SK-N-SH (cell line): ENCODE results near the gene TIAM1. TPM values are rescaled to one million over a fixed set of nuclear protein-coding genes. Genes with fewer than 3 reads are reported as not detected.

Experiments
- CTCF ChIA-PET: fragments of 300-600, 350-600 bp; formaldehyde crosslinking; extraction: SDS; loops from one replicate; lab custom pipeline; 2021; lab: Yijun Ruan, JAX
- POLR2A ChIA-PET: fragments of 350-600 bp; sonication (Branson Sonifier 250); formaldehyde crosslinking; extraction: SDS; loops from one replicate; lab custom pipeline; 2020; ENCODE audit warnings: antibody characterized with exemption, inconsistent platforms; lab: Yijun Ruan, JAX
- DNase-seq: peaks from one replicate; pipeline ENCODE4 v3.0.0; 2012
- H2AFZ ChIP-seq: fragments of 200-600 bp; sonication (generic); 2 replicates; pipeline ENCODE4 v1.8.1; 2016; ENCODE audit warnings: antibody characterized with exemption, mild to moderate bottlenecking, low read depth
- H3F3A ChIP-seq: fragments of 200-600 bp; sonication (generic); replicated peaks from 2 replicates; pipeline ENCODE3; 2016; ENCODE audit warnings: antibody characterized with exemption, mild to moderate bottlenecking; ENCODE audit not compliant: insufficient read depth
- H3K27ac ChIP-seq, 2 experiments: fragments of 200-500 bp in 1 of 2; fragments of 200-600 bp in 1 of 2; sonication (Bioruptor generic) in 1 of 2; sonication (generic), shearing (Covaris generic) in 1 of 2; 2 replicates each; pipeline versions ENCODE4 v1.5.1 to v1.6.1; 2014 to 2016; ENCODE audit warnings: low read depth in 2 of 2, inconsistent platforms in 1 of 2, low read length in 1 of 2, mild to moderate bottlenecking in 1 of 2, mixed read lengths in 1 of 2
- H3K27me3 ChIP-seq: fragments of 200-600 bp; sonication (generic), shearing (Covaris generic); 2 replicates; pipeline ENCODE4 v1.6.1; 2016; ENCODE audit warnings: mixed run types; ENCODE audit not compliant: insufficient read depth
- H3K36me3 ChIP-seq, 2 experiments: fragments of 200-500 bp in 1 of 2; fragments of 200-600 bp in 1 of 2; sonication (Bioruptor generic) in 1 of 2; sonication (generic) in 1 of 2; replicated peaks in 1 of 2; 2 replicates each; pipeline versions ENCODE3 to v1.5.1; 2014 to 2016; ENCODE audit warnings: low read length in 1 of 2, mild to moderate bottlenecking in 1 of 2; ENCODE audit not compliant: insufficient read depth in 2 of 2, control insufficient read depth in 1 of 2
- H3K4me1 ChIP-seq, 2 experiments: fragments of 200-500 bp in 1 of 2; fragments of 200-600 bp in 1 of 2; sonication (Bioruptor generic) in 1 of 2; sonication (generic), shearing (Covaris generic) in 1 of 2; 2 replicates each; pipeline versions ENCODE4 v1.5.1 to v1.6.1; 2014 to 2016; ENCODE audit warnings: low read depth in 1 of 2, low read length in 1 of 2, mixed run types in 1 of 2; ENCODE audit not compliant: insufficient read depth in 2 of 2, control insufficient read depth in 1 of 2
- H3K4me2 ChIP-seq: fragments of 200-600 bp; sonication (generic), shearing (Covaris generic); 2 replicates; pipeline ENCODE4 v1.6.1; 2017; ENCODE audit warnings: mixed run types
- H3K4me3 ChIP-seq, 2 experiments: fragments of 200-500 bp in 1 of 2; fragments of 200-600 bp in 1 of 2; sonication (Bioruptor generic) in 1 of 2; sonication (generic), shearing (Covaris generic) in 1 of 2; 2 replicates each; pipeline versions ENCODE4 v1.5.1 to v1.8.1; 2014 to 2016; ENCODE audit warnings: low read depth in 2 of 2, inconsistent platforms in 1 of 2, low read length in 1 of 2, mild to moderate bottlenecking in 1 of 2, mixed read lengths in 1 of 2, moderate library complexity in 1 of 2
- H3K79me2 ChIP-seq: fragments of 200-600 bp; sonication (generic); 2 replicates; pipeline ENCODE4 v1.8.1; 2017; ENCODE audit warnings: mild to moderate bottlenecking; ENCODE audit not compliant: insufficient read depth
- H3K9ac ChIP-seq: fragments of 200-600 bp; sonication (generic); 2 replicates; pipeline ENCODE4 v1.6.1; 2017; ENCODE audit warnings: mixed run types
- H3K9me2 ChIP-seq: fragments of 200-600 bp; sonication (generic); 2 replicates; pipeline ENCODE4 v1.6.1; 2017; ENCODE audit warnings: mixed run types
- H3K9me3 ChIP-seq: fragments of 200-600 bp; sonication (generic); 2 replicates; pipeline ENCODE4 v1.6.1; 2017; ENCODE audit warnings: mixed run types, mild to moderate bottlenecking, moderate library complexity
- H4K20me1 ChIP-seq: fragments of 200-600 bp; sonication (generic); 2 replicates; pipeline ENCODE4 v1.6.1; 2017; ENCODE audit warnings: mild to moderate bottlenecking, mixed run types; ENCODE audit not compliant: insufficient read depth
- CTCF ChIP-seq: fragments of 200-600 bp; sonication (generic); IDR thresholded peaks from 2 replicates; pipeline ENCODE4 v1.6.1; 2017; ENCODE audit warnings: antibody characterized with exemption, mild to moderate bottlenecking, moderate library complexity
- EP300 ChIP-seq, 2 experiments: IDR thresholded peaks; 2 replicates each; pipeline versions ENCODE4 v1.4.0 to v1.6.1; 2012; ENCODE audit warnings: borderline replicate concordance in 1 of 2, low read depth in 1 of 2, low read length in 1 of 2
- FOSL2 ChIP-seq: IDR thresholded peaks from 2 replicates; pipeline ENCODE4 v1.4.0; 2012; ENCODE audit warnings: low read depth, mild to moderate bottlenecking, moderate library complexity, borderline replicate concordance
- JUND ChIP-seq: IDR thresholded peaks from 2 replicates; pipeline ENCODE4 v1.4.0; 2012
- MEF2A ChIP-seq: IDR thresholded peaks from 2 replicates; pipeline ENCODE4 v1.4.0; 2012; ENCODE audit warnings: low read depth, borderline replicate concordance
- POLR2AphosphoS5 ChIP-seq: IDR thresholded peaks from 2 replicates; pipeline ENCODE4 v1.6.1; 2012; ENCODE audit warnings: low read depth, low read length
- RAD21 ChIP-seq: IDR thresholded peaks from 2 replicates; pipeline ENCODE4 v1.6.1; 2012; ENCODE audit warnings: mild to moderate bottlenecking, low read length
- RCOR1 ChIP-seq: fragments of 150-350 bp; IDR thresholded peaks from 2 replicates; pipeline ENCODE4 v1.6.1; 2017; ENCODE audit warnings: antibody characterized with exemption, low read length
- RFX5 ChIP-seq: IDR thresholded peaks from 2 replicates; pipeline ENCODE4 v1.6.1; 2012; ENCODE audit warnings: mild to moderate bottlenecking, improper control_type of control experiment, low read length
- SIN3A ChIP-seq: IDR thresholded peaks from 2 replicates; pipeline ENCODE4 v1.6.1; 2012; ENCODE audit warnings: low read depth, mild to moderate bottlenecking, low read length, moderate library complexity, borderline replicate concordance
- SMC3 ChIP-seq: IDR thresholded peaks from 2 replicates; pipeline ENCODE4 v1.6.1; 2012; ENCODE audit warnings: low read depth, low read length, improper control_type of control experiment
- TAF1 ChIP-seq: IDR thresholded peaks from 2 replicates; pipeline ENCODE4 v1.6.1; 2012; ENCODE audit warnings: low read depth, mild to moderate bottlenecking, low read length, moderate library complexity, borderline replicate concordance
- WGBS: methylation state at CpG from one replicate; pipeline ENCODE4 v1.1.6; 2017; ENCODE audit warnings: low lambda C conversion rate; 5-methylcytosine and 5-hydroxymethylcytosine counted together
- polyA plus RNA-seq, 3 experiments: library from polyadenylated mRNA; depleted of rRNA; stranded (reverse); fragments of >200 nt; gene quantifications; 2 replicates each; pipeline ENCODE4 v1.2.3, GENCODE V29; 2012

Gene TIAM1
- polyA plus RNA-seq, 1 of the 3 experiments (the other 2 are of a cell fraction), result 1.7 TPM

- Histone ChIP-seq H3K4me3 (no peak overlapping the region), H3K9me2 (no peaks in the 10 kb centered on the region), H3K27ac (peak overlapping the region in 1 of 2 experiments; percentile 36; a peak in 2 of 4 replicates), H4K20me1 (no peaks in the 10 kb centered on the region), H3K9me3 (no peaks in the 10 kb centered on the region), H3K79me2 (no peaks in the 10 kb centered on the region), H3K27me3 (no peaks in the 10 kb centered on the region), H2AFZ (no peak overlapping the region), H3K4me2 (no peak overlapping the region), H3K4me1 (peaks cover 0 to 30% of the 10 kb centered on the region in 2 experiments; a peak in 2 of 4 replicates), H3K36me3 (no peaks in the 10 kb centered on the region), H3F3A (no peaks in the 10 kb centered on the region)
- 16% methylated on average over 5 of the region's 5 CpGs for WGBS
- POLR2A ChIA-PET, result interaction anchor here (1.2 kb wide), 1 partner anchor 28 kb away, joined by 3 read pairs; no protein-coding TSS in a partner anchor
- TF ChIP-seq RFX5 (no peak), RAD21 (peak; percentile 87), CTCF (peak; percentile 78), SMC3 (peak; percentile 73)
- TF ChIP-seq, all 33 proteins: peak for 3
- no peak overlapping the region for H3K9ac ChIP-seq
- CTCF ChIA-PET, result interaction anchor here (0.6 to 7.8 kb wide), 32 partner anchors 10 to 1866 kb away, joined by 3 to 139 read pairs (median 4); no protein-coding TSS in a partner anchor
- peak; percentile 68 for DNase-seq
Observed at GRCh38 chr21:31180256-31181081, 163.6 kb downstream of the TIAM1 start.

GRCh38 chr21:31176725-31177124 is 167.3 kb downstream of the TIAM1 start:
- H3K27me3 ChIP-seq, result no peaks in the 10 kb centered on the region
- no peaks in the 10 kb centered on the region for H3F3A ChIP-seq
- no peaks in the 10 kb centered on the region for H3K9me3 ChIP-seq
- no peak overlapping the region for H3K4me2 ChIP-seq
- no peaks in the 10 kb centered on the region for H3K9me2 ChIP-seq
- no peaks in the 10 kb centered on the region for H3K36me3 ChIP-seq
- TF ChIP-seq RCOR1 (no peak), SIN3A (no peak), TAF1 (no peak), FOSL2 (no peak), JUND (no peak), MEF2A (no peak), SMC3 (no peak), EP300 (IDR thresholded peaks at IDR 0.05; ENCODE audit: borderline replicate concordance in 1 of 2, low read depth in 1 of 2, low read length in 1 of 2) (no peak), POLR2AphosphoS5 (no peak)
- TF ChIP-seq, all 33 proteins: peak for 0
- H3K79me2 ChIP-seq, result no peaks in the 10 kb centered on the region
- 80% methylated on average over 4 of the region's 4 CpGs for WGBS
- CTCF ChIA-PET, result interaction anchor here (1.4 to 3.9 kb wide), 10 partner anchors 16 to 79 kb away, joined by 3 to 24 read pairs (median 4); no protein-coding TSS in a partner anchor
- H3K27ac ChIP-seq, result peak overlapping the region in 1 of 2 experiments; percentile 99; a peak in 2 of 4 replicates
- no peaks in the 10 kb centered on the region for H4K20me1 ChIP-seq
- no peak overlapping the region for H3K9ac ChIP-seq
- H3K4me1 ChIP-seq, result peaks cover 0 to 54% of the 10 kb centered on the region in 2 experiments; a peak in 2 of 4 replicates
- POLR2A ChIA-PET, result no interaction called here
- DNase-seq, result no peak
- H2AFZ ChIP-seq, result no peak overlapping the region
- H3K4me3 ChIP-seq, result no peak overlapping the region
